ENCODE results near the gene WNT3. TPM values are rescaled to one million over a fixed set of nuclear protein-coding genes. Genes with fewer than 3 reads are reported as not detected.
A peak's percentile ranks its signal among the peaks of the same experiment; 100 is the strongest.
"Not testable (repeated sequence)": the region's sequence is repeated elsewhere in the genome, so short reads cannot be mapped to it uniquely, and the experiment has no call there.

Gene WNT3
- total RNA-seq, 4 donors from 2014 or later: 0.83 to 10.1 (median 6.5) TPM

- Histone ChIP-seq H3K27ac (no peak overlapping the region), H3K27me3 (peaks cover 0 to 13% of the 10 kb centered on the region in 2 donors), H3K4me3 (no peak overlapping the region), H3K4me1 (no peaks in the 10 kb centered on the region), H3K36me3 (no peaks in the 10 kb centered on the region), H3K9me3 (peaks cover 0 to 9% (median 4%) of the 10 kb centered on the region in 4 donors)
- TF ChIP-seq POLR2A (IDR thresholded peaks at IDR 0.05): no peak
- TF ChIP-seq CTCF (IDR thresholded peaks at IDR 0.05): peak in 5 of 6 experiments; percentile 7 to 84 (median 77)
- DNase-seq: peak in 1 of 3 donors; percentile 53
Observed at GRCh38 chr17:46841561-46842379, 23.3 kb upstream of the WNT3 start.

- H3K36me3 ChIP-seq, H3K4me3 ChIP-seq, H3K9me3 ChIP-seq, H3K27ac ChIP-seq, H3K4me1 ChIP-seq, DNase-seq: not testable (repeated sequence)
- peaks cover 0 to 13% of the 10 kb centered on the region in 2 donors for H3K27me3 ChIP-seq
Observed at GRCh38 chr17:46840596-46840995, 22.1 kb upstream of the WNT3 start.

- H3K9me3 ChIP-seq: peaks cover 0 to 9% (median 4%) of the 10 kb centered on the region in 4 donors
- H3K27me3 ChIP-seq: peaks cover 0 to 13% of the 10 kb centered on the region in 2 donors
- no peaks in the 10 kb centered on the region for H3K4me1 ChIP-seq
- TF ChIP-seq POLR2A (IDR thresholded peaks at IDR 0.05) (no peak), CTCF (IDR thresholded peaks at IDR 0.05) (no peak)
- no peak overlapping the region for H3K27ac ChIP-seq
- H3K4me3 ChIP-seq: no peak overlapping the region
- H3K36me3 ChIP-seq: no peaks in the 10 kb centered on the region
- DNase-seq: peak in 1 of 3 donors; percentile 30
Observed at GRCh38 chr17:46839211-46839610, 20.7 kb upstream of the WNT3 start.

- Histone ChIP-seq H3K9me3 (no peaks in the 10 kb centered on the region), H3K4me1 (no peaks in the 10 kb centered on the region), H3K27me3 (peaks cover 0 to 13% of the 10 kb centered on the region in 2 donors), H3K4me3 (no peak overlapping the region), H3K27ac (no peak overlapping the region), H3K36me3 (no peaks in the 10 kb centered on the region)
- TF ChIP-seq CTCF (IDR thresholded peaks at IDR 0.05): no peak
- TF ChIP-seq POLR2A (IDR thresholded peaks at IDR 0.05): no peak
- DNase-seq: peak in 1 of 3 donors; percentile 7
Observed at GRCh38 chr17:46837521-46837920, 19.0 kb upstream of the WNT3 start.

- H3K27ac ChIP-seq: no peak overlapping the region
- TF ChIP-seq CTCF (IDR thresholded peaks at IDR 0.05) (no peak), POLR2A (IDR thresholded peaks at IDR 0.05) (no peak)
- peaks cover 0 to 8% of the 10 kb centered on the region in 2 donors for H3K27me3 ChIP-seq
- H3K4me1 ChIP-seq: no peaks in the 10 kb centered on the region
- H3K9me3 ChIP-seq: no peaks in the 10 kb centered on the region
- peak in 1 of 3 donors; percentile 2 for DNase-seq
- no peak overlapping the region for H3K4me3 ChIP-seq
- H3K36me3 ChIP-seq: no peaks in the 10 kb centered on the region
Observed at GRCh38 chr17:46836500-46836899, 18.0 kb upstream of the WNT3 start.

GRCh38 chr17:46834846-46835245 lies 16.4 kb upstream of the WNT3 start:
- Histone ChIP-seq H3K4me1 (no peaks in the 10 kb centered on the region), H3K36me3 (no peaks in the 10 kb centered on the region), H3K27ac (no peak overlapping the region), H3K9me3 (no peaks in the 10 kb centered on the region), H3K27me3 (no peaks in the 10 kb centered on the region), H3K4me3 (no peak overlapping the region)
- TF ChIP-seq POLR2A (IDR thresholded peaks at IDR 0.05): no peak
- no peak for TF ChIP-seq CTCF (IDR thresholded peaks at IDR 0.05)
- peak in 1 of 3 donors; percentile 1 for DNase-seq

Data from Peyer's patch (tissue), 4 donors.